T47D (cell line): ENCODE results near the gene LINC01488.

ENCODE experiments used
- DNase-seq, 2 experiments: peaks; one replicate each; pipeline versions ENCODE4 v3.0.0 to v3.0.0-alpha.2; 2011 to 2012; ENCODE audit warnings: low read depth in 1 of 2, low spot score in 1 of 2
- JUND ChIP-seq: IDR thresholded peaks from 2 replicates; pipeline ENCODE4 v1.6.1; 2012; ENCODE audit warnings: low read depth
- in situ Hi-C: cut with HindIII; loops from 2 replicates; pipeline ENCODE4 v1.10.0; 2016; ENCODE audit warnings: low sequenced_read_pairs, low pct_unique_long_range_greater_than_20kb

Gene LINC01488

GRCh38 chr11:69470793-69471728 lies 10.4 kb upstream of the LINC01488 start:
- no peak for TF ChIP-seq JUND
- no peak for DNase-seq
- in situ Hi-C loops, result no loop called here

DNA sequence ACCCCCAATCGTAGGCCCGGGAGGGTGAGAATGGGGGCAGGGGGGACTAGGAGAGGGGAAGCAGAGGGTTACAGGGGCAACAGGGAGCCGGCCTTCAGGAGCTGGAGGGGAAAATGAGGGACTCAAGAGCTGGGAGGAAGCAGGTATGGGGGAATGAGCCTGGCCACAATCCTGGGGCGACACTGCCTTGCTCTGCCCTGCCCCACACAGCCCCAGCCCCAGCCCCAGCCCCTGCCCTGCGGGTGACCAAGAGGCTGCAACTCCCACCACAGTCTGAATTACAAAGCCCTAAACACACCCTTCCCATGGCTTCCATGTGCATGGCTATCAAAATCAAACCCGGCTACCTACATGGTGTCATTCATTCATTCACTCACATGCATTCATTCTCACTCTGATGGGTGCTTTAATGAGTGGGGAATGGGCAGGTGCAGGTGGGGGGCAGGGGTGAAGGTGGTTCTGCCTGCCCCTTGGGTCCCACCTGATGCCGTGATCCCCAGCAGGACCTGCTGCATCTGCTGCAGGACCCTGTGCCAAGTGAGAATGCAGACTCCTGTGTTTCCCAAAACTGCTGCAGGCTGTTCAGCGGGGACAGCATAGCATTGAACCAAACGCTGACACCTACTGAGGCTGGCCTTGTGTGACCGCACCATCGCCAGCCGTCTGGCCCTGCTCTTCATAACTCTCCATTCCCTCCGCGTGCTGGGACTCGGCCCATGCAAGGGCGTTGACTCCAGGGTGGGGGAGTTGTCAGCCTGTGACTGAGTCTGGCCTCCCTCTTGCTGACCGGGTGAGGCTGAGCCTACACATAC lies 9.5 kb upstream of the LINC01488 start:
- TF ChIP-seq JUND, result no peak
- in situ Hi-C loops, result no loop called here
- no peak for DNase-seq

- no peak for TF ChIP-seq JUND
- in situ Hi-C loops, result no loop called here
- no peak for DNase-seq
Measured at GRCh38 chr11:69472541-69473275, 8.8 kb upstream of the LINC01488 start.

GRCh38 chr11:69473276-69473845 lies 8.1 kb upstream of the LINC01488 start:
- no peak for TF ChIP-seq JUND

DNA sequence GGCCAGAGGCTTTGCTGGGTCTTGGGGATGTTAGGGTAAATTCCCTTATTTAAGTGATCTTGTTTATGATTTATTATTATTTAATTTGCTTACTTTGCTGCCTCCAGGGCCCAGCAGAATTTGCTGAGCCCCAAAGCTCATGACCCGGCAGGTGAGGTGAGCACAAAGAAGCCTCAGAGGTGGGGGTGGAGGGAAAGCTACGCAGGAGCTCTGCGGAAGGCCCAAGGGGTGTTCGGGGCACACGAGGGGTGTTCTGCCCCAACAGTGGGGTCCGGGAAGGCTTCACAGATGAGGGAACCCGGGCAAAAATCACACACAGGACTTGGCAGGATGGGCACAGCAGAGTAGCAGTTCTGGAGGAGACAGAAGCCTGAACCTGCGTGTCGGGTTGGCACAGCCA lies 6.7 kb upstream of the LINC01488 start:
- DNase-seq, result no peak
- no peak for TF ChIP-seq JUND
- in situ Hi-C loops, result no loop called here

More at GRCh38 chr11:69473276-69473845, 8.1 kb upstream of the LINC01488 start:
- DNase-seq, result no peak
- in situ Hi-C loops, result no loop called here

GRCh38 chr11:69475141-69475865 lies 6.2 kb upstream of the LINC01488 start:
- no peak for DNase-seq
- in situ Hi-C loops, result no loop called here
- no peak for TF ChIP-seq JUND

- TF ChIP-seq JUND, result no peak
- in situ Hi-C loops, result no loop called here
- no peak for DNase-seq
Measured at GRCh38 chr11:69475866-69476471, 5.5 kb upstream of the LINC01488 start.

- no peak for TF ChIP-seq JUND
- DNase-seq, result no peak
- in situ Hi-C loops, result no loop called here
Measured at GRCh38 chr11:69476509-69476961, 4.9 kb upstream of the LINC01488 start.

- no peak for TF ChIP-seq JUND
- DNase-seq, result no peak
- in situ Hi-C loops, result no loop called here
Measured at GRCh38 chr11:69477086-69477485, 4.4 kb upstream of the LINC01488 start.

DNA sequence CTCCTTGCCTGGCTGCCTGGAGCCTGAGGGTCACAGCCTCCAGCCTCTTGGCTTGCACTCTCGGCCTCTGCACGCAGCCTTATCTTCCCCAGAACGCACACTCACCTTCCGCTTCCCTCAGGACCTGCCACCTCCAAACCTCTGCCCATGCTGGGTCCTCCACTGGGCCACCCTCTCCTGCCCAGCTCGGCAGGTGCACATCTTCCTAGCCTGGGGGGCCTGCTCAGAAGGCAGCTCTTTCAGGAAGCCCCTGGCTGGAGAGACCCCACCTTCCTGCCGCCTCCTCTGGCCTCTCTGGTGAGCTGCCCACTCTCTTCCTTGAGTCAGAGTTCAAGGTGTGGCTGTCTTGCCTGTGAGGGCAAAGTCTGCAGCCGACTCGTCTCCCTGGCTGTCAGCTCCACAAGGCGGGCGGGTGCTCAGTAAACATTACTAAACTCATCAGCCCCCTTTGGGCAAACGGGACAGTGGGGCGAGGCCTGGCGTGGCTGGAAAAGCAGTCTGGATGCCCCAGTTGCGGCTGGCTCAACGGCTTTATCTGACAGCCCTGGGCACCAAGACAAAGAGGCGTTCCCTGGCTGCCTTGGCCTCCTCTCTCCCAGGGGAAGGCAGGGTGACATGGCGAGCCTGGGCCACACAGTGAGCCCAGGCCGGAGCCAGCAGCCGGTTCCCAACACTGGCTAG lies 1.7 kb upstream of the LINC01488 start:
- TF ChIP-seq JUND, result no peak
- no peak for DNase-seq
- in situ Hi-C loops, result no loop called here
